HK-2 (cell line): ENCODE data around the gene PAQR7.
A peak's percentile ranks its signal among the peaks of the same experiment; 100 is the strongest.

Experiments
- DNase-seq: peaks from one replicate; pipeline ENCODE4 v3.0.0-alpha.2; 2018; ENCODE audit not compliant: unreplicated experiment

PAQR7 gene

DNA sequence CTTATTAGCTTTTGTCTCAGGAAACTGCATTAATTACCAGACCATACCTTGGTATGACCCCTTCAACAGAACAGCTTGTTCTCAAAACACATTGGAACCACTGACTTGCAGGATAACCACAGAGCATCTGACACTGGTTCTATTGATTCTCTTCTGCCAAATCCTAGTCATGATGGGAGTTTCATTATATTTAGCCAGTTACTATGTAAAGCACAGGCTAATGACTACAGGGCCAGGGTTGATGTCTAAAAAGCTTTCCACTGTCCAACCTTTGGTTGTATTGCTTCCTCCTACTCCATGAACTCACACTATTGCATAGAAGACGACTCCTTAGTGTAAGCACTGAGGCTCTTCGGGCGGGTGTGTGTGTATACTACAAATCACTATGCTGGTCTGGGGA lies 27.0 kb upstream of the PAQR7 start:
- no peak for DNase-seq

DNA sequence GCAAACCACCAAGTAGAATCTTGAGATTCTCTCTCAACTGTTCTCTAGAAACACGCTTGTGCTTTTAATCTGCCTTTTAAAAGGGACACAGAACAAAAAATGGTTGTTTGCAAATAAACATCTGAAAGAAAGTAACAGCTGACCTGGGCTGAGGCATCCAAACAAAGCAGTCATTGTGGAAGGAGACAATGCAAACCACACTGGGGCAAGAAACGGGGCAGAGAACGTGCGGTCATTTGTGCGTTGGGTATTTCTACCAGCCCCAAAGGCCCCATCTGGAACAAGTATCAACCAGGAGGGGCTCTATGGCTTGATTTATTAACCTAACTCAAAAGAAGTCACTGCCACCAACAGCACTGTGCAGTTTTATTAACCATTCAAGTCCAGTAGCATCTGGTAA lies 24.7 kb upstream of the PAQR7 start:
- DNase-seq, result no peak

DNA sequence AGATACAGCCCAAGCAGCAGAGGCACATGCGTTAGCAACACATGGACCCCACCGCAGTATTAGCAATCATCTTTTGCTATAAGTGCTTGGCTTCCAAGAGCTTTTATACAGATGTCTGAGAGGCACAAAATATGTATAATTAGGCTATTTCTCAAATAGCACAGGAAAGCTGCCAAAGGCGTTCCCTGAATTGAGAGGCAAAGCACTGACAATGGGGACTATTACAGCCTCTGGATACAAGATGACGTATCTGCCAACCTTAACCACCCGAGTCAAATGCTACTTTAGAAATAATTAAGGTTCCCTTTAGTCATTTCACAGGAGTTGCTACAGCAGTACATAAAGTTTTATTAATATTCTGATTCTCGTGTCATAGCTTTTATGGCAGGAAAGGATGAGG lies 24.3 kb upstream of the PAQR7 start:
- no peak for DNase-seq

DNA sequence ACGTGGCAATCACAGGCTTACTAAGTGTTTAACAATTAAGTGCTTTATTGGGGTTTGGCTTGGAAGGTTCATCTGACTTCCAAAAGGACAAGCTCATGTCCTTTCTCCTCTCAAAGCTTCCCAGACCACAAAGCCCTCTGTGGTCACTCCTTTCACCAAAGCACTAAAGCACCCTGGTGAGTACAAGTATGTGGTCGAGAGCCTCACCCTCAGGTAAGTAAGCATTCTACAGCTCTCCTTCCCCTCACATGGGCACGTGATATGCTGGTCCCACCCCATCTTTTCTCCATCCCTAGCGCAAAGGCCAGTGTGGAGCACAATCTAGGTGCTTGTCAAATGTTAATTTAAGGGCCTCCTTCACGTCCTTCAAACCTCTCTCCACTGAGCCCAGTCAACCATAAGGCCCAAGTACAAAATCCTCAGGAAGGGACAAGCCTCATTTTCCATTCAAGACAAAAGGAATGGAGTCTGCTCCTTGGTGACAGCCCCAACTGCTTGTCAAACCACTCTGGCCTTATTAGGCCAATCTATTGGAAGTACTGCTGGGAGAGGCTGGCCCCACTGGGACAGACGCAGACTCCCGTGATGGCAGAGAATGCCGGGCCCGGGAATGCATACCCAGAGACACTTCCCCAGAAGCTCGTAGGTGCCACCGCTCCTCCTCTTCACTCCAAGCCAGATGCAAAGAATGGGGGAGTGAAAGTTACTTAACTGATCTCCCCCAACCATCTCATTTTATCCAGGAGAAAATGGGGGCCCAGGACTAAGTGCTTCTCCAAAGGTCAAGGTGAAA lies 22.9 kb upstream of the PAQR7 start:
- DNase-seq, result no peak

DNA sequence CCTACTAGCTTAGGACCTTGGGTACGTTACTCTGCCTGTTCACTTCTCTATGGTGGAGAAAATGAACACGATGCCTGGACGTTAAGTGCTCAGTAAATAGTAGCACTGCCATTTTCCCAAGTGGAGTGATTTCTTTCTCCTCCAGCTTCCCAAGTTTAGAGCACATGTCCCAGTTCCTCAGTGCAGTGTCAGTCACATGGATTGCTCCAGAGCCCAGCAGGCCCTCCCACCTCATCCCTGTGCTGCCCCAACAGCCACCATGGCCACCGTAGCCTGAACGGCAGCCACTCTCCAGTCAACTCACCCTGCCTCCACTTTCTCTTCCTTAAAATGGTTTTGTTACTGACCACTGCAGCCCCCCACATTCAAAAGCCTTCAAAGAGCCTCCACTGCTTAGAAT lies 22.2 kb upstream of the PAQR7 start:
- no peak for DNase-seq

DNA sequence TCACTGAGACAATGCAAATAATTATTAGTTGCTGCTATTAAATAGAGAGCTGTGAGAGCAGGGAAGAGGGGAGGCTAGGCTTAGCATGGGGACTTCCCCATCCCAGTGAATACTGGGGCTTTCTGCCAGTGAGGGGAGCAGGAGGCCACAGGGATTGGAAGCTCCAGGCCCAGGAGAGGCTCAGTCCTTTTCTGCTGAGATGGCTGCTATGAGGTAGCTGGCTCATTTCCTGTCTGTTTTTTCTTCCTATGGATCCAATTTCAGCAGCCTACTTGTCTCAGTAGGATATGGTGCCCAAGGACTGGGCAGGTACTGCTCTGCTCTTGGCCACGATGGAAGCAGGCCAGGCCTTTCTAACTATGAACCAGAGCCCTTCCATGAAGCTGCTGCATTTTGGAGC lies 20.8 kb upstream of the PAQR7 start:
- DNase-seq, result no peak

DNA sequence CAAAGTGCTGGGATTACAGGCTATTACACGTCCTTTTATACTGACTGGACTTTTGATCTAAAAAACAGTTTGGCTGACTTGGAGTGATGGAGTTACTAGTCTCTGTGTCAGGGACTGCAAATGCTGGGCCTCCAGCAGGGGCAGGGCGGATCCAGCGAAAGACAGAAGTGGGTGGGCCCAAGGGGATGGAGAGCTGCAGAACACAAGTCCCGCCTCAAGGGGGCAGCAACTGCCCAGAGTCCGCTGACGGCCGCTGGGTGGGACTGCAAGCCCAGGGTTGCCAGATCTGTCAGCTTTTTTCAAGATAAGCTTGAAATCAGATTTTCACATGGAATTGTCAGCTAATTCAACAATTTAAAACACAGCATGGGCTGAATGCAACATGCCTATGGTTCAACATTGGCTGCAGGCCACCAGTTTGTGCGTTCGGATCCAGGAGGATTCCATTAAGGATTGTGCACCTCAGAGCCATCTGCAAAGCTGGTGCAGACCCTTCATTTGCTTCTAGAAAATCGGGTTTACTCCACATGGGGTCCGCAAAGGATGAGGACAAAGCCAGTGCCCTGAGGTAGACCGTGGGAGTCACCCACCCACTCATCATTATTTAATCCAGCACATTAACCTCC lies 20.0 kb upstream of the PAQR7 start:
- peak; percentile 91 for DNase-seq

DNA sequence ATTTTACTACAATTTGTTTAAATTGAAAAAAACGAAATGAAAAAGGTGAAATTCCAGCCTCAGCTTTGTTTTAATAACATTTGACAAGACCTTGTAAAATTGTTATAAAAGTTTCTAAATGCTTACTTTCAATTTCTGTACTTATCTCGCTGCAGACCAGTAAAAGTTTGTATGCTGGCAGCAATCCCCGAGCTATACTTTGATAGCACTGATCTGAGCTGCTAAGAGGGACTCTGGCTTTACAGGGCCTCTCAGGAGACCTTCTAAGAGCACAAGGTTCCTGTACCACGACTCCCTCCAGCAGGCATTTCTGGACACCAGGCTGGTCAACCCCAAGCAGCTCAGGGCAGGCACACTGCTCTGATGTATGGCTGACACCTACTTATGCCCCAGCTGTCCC lies 17.6 kb upstream of the PAQR7 start:
- no peak for DNase-seq

DNA sequence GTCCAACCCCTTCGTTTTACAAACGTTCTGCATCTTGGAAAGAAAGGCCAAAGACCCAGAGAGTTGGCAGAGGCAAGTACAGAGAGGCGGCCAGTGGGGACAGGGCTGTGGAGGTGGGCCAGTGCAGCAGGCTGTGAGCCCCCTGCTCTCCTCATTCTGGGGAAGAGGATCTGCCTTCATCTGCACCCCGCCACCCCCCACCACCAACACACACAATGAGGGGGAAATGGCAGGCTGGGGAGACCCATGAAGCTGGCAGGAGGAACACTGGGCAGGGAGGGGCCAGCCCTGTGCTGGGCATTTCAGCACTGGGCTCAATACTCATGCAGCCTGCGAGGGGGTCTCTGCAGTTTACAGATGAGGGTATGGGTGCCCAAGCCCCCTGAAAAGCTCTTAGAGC lies 16.1 kb upstream of the PAQR7 start:
- DNase-seq, result no peak

DNA sequence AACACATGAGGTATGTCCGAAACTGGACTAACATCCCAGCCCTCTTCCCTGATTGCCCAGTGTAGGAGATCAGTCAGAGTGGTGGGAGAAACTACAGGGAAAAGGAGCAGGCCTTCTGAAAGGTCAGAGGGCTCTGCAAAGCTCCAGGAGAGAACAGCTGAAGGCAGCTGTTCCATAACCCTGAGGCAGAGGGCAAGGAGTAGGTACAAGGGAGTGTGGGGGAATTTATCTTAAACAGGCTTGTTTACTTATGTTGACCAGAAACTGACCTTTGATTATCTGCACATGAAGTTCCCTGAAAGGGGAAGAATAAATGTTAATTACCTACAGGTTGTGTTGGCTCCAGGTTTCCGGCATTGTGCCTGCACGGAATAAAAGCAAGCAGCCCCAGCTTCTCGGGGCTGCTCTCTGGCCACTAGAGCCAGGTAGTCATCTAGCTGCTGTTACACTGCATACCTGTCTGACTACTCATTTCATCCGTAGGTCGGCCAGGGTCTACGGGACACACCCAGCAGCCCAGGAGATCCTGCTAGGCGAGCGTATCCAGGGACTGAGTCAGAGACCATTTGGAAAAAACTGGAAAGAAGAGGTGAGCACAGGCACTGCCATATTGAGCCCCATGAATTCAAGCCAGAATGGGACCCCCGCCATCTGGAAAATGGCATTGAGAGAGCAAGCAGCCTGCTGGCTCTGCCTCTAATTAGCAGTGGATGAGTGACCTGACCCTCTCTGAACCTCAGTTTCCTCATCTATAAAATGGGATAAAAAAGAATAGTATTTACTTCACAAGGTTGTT lies 14.9 kb upstream of the PAQR7 start:
- peak; percentile 60 for DNase-seq

DNA sequence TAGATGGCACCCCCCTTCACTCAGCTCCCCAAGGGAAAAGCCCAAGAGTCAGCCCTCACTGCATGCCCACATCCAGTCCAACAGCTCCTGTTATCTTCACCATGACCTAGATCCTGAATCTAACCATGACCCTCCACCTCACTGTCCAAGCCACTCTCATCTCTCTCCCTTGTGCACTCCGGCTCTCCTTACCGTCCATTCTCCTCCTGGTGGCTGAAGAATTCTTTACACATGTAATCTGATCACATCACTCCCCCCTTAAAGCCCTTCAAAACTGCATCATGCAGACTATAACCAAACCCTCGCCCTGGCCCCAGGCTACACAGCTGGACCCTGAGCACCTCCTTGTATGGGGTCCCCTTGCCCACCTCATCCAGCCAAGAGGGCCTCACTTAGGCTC lies 14.0 kb upstream of the PAQR7 start:
- no peak for DNase-seq

DNA sequence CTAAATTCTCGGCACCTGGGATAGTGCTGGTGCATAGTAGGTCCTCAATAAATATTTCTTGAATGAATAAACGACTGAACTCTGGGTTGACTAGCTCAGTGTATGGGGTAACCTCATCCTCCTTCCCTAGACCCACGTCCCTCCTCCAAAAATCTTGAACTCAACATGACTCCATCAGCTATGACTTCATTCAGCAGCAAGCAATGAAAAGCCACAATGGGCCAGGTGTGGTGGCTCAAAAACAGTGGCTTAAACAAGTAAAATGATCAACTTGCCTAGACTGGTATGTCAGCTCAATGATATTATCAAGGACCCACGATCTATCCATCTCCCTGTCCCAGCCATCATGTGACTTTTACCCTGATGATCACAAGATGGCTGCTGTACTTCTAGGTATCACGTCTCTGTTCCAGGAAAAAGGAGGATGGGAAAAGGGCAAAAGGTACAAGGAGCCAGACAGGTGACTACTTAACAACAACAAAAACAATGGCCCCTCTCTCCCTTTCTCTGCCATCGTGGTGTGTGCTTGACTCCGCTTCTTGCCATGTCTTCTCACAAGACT lies 13.0 kb upstream of the PAQR7 start:
- no peak for DNase-seq

DNA sequence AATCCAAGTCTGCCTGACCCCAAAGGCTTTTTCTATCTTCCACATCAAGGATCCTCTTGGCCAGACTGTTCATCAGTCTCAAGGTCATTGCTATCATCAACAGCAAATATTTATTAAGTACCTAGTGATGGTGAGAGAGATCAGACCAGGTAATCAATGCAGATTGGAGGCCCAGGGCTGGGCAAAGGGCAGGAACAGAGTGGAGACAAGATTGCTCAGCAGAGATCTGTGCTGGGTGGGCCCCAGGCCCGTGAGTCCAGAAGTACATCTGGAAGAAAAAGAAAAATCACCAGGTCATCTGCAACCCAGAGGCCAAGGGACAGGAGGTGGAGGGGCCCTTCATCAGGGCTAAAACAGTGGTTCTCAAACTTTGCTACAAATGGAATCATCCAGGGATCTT lies 10.1 kb upstream of the PAQR7 start:
- no peak for DNase-seq

DNA sequence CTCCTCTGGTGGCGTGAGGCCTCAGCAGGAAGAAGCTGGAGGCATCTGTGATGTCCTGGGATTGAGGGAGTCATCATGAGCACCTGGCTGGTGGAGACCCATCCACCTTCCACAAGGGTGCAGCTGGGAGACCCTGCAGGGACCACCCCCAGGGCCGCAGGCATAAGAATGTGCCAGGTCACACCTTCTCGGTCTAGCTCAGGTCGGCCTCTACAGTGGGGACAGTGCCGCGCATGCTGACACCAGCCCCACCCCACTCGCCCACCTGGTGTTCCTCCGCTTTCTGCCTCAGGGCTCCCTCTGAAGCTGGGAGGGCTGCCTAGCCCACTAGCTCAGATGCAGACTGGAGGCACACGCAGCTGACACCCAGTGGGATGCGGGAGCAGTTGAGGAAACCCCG lies 5.8 kb upstream of the PAQR7 start:
- no peak for DNase-seq

DNA sequence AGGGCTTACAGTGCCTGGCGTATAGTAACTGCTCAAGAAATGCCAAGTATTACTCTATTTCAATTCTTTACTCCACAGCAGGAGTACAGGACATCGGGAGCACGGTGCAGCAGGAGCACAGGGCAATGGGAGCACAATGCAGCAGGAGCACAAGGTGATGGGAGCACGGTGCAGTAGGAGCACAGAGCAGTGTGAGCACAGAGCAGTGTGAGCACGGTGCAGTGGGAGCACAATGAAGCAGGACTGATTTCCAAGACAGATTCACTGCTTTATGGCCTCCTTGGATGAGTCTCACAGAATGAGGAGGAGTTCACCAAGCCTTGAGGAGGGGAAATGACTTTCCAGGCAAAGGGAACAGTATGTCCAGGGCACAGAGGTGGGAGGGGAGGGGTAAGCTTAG lies 5.0 kb upstream of the PAQR7 start:
- DNase-seq, result no peak

DNA sequence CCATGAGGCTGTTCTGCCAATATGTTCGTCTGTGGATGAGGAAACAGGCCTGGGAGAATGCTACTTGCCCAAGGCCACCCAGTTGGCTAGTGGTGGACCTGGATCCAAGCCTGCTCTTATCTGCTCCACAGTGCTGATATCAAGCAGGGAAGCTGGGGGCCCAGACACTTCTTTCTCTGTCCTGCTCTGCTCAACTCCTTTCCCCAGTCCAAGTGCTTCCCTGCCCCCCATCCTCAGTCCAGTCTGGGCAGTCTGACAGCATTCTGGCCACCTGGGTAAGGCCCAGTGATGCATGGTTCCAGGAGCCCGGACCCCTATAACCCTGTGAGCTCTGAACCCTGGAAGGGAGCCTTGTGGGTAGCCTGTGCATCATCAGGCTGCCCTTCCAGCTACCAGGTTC lies 4.2 kb upstream of the PAQR7 start:
- no peak for DNase-seq

DNA sequence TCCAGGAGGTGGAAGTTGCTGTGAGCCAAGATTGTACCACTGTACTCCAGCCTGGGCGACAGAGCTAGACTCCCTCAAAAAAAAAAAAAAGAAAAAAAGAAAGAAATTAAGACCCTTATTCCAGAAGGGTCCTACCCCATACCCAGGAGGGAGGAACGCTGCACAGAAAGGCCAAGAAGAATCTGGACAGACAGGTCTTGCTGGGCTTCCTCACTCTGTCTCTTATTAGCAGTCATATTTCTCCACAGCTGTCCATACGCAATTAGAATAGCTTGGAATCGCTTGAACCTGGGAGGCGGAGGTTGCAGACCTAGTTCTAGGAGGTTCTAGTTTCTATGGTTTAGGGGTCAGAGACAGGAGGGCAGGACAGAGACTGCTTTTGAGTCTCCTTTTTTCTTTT lies 3.2 kb upstream of the PAQR7 start:
- no peak for DNase-seq

DNA sequence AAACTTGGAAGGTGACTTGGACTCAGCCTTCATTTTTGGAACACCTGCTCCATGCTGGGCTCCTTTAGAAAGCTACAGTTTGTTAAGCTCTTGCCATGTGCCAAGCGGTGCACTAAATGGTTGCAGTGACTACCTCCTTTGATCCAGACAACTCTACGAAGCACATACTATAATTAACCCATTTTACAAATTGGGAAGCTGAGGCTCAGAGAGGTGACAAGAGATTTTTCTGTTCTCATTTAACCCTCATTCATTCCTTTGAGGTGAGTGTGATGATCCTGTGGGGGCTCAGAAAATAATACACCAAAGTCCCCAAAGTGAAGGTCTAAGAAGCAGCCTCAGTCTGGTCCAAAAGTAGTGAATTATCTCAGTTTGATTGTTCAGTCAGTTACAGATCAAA lies 1.6 kb upstream of the PAQR7 start:
- DNase-seq, result no peak

DNA sequence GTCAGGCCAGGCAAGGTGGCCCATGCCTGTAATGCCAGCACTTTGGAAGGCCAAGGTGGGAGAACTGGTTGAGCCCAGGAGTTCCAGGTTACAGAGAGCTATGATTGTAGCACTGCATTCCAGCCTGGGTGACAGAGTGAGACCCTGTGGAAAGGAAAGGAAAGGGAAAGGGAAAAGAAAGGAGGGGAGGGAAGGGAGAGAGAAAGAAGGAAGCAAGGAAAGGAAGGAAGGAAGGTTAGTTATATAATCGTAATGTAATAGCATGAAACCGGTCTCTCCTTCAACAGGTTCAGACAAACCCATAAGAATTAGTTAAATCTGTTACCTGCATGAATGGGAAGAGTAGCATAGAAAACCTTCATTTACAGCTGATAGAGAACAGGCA lies 1.2 kb upstream of the PAQR7 start:
- no peak for DNase-seq

DNA sequence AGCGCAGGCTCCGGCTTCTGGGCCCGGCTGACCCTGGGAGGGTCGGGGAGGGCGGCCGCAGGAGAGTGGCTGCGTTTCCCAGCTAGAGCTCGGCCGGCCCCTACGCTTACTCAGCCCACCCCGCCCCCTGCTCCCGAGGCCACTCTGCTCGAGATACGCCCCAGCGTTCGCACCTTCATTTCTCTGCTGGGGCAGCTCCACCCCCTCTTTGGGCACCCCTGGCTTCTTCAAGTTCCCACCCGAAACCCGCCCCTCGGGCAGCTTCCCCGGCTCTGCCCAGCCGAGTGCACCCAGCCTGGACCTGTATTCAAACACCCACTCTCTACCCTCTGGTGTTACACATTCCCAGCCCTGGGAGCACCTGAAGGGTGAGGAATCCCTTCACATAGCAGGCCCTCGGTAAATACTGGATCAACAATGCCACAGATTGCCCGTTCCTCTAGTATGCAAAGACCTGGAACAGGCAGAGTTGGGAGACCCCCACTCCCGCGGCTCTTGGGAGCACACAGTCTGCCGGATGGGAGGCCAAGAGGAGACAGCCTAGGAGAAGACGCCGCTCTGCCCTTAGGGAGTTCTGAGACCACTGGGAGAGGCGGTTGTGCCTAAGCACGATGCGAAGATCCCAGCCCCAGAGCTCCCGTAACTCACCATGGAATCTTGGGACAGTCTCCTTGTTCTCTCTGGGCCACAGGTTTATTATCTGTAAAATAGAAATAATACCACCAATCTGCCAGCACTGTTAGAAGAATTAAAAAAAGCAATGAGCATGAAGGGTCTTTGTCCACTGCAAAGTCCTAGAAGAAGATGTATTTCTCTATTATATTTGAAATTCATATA lies 566 bp upstream of the PAQR7 start:
- no peak for DNase-seq

DNA sequence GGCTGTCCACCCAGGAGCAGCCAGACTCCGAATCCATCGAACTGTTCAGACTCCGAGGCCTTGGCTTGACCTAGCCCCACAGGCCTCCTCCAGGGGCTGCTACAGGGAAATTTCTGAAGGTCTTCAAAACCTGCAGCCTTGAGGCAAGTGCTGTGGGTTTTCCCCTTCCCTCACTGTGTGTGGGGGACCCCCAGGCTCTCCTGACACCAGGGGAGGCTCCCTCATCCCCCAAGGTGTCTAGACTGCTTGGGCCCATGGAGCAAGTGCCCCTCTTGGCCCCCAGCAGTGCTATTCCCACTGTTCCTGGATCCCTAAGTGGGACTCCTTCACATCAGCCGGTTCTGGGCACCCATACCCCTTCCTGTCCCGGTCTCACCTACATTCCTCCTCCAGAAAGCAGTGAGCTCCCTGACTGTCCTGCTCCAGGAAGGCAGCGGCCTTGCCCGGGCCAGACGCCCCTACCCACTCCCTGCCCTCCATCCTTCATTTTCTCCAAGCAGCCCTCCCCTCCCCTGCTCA lies 814 bp downstream of the PAQR7 start:
- no peak for DNase-seq

DNA sequence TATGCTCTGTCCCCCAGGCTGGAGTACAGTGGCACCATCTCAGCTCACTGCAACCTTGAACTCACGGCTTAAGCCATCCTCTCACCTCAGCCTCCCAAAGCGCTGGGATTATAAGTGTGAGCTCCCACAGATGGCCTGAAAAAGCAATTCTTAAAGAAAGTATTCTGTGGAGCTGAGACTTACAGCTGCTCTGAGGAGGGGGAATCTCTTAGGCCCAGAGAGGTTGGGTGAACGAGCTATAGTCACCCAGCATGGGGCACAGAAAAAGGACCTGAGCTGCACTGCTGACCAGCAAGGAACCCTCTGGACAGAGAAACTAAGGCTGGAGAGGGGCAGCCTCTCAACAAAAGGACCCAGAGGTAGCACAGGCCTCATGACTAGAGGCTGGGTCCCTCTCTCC lies 1.3 kb downstream of the PAQR7 start:
- DNase-seq, result no peak
